ENCODE results near the gene LYRM7. TPM values are rescaled to one million over a fixed set of nuclear protein-coding genes. Genes with fewer than 3 reads are reported as not detected.

LYRM7 gene
- 7.4 and 15.8 TPM in 2 replicates for total RNA-seq

DNA sequence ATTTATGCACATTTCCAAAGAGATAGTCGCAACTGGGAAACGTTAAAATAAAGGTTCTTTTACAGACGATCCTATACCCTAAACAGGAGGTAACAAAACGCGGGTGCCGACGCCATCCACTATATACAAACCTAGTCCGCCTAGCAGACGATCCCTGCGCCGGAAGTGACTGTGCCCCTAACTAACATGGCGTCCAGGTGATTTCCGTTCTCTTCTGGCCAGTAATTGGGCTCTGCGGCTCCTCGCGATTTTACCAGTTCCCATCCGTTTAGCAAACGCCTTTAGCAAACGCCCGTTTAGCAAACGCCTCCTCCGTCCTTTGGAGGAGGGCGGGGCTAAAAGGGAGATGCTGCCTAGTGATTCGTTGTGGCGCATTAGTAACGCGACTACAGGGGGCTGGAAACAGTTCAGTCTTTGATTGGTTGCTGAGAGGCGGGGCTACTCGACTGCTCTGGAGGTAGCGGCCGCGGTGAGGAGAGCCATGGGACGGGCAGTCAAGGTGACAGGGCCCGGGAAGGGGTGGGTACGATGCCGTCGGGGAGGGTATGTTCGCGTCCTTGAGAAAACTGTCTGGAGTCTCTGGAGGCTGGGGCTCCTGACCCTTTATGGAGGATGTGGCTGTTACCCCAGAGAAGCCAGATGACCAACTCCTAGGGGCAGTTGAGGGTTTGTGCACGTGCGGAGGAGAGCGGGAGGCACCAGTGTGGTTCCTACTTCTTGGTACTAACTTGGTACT is at the start of gene LYRM7:
Gene LYRM7, plus strand, starts transcription at position 405 of the 736 bp plus-strand sequence. Its CDS starts 77 bp downstream, at position 482.

DNA sequence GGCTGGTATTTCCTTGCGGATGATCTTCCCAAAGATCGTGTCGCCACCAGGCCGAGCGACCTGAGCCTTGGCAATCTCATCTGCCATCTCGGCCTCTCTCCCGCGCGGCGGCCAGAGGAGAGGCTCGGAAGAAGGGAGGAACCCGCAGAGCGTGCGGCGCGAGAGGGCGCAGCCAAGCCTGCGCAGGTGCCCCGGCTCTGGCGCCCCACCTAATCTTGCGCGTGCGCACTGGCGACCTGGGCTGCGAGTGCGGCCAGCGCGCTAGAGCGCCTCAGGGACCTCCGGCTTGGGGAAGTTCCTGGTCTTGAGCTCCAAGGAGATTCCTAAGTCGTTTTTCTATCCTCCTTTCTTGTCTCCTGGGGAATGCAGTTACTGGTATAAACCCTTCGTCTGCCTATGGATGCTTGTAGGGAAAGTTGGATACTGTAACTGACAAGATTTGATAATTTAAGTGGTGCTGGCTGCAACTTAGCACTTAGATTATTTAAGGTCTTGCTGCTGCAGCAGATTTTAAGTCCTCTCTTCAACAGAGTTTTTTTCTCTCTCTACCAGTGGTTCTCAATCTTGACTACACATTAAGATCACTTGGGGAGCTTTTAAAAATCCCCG is 5.5 kb upstream of the LYRM7 start, which contains the start of gene HINT1:
Gene HINT1, minus strand, starts transcription at position 138 of the 609 bp plus-strand sequence. Its CDS starts 51 bp downstream, at position 87.

Other genes starting within 250 kb of the LYRM7 start
- 160 and 174 TPM in 2 replicates for gene HINT1, start 5.7 kb upstream of the LYRM7 start, total RNA-seq
- 23.2 and 28.0 TPM in 2 replicates for gene CDC42SE2, start 93.1 kb downstream of the LYRM7 start, total RNA-seq

Measured in uterine smooth muscle cell (primary cell).